GM10266 (cell line): ENCODE measurements around the gene RUFY4.

Experiments
- DNase-seq: peaks from one replicate; pipeline ENCODE4 v3.0.0; 2012; ENCODE audit errors: extremely low spot score
- TF ChIP-seq, protein P1 (sequence below): IDR thresholded peaks from 2 replicates; pipeline ENCODE4 v1.5.1; 2012; ENCODE audit warnings: mild to moderate bottlenecking, low read depth; ENCODE audit not compliant: control insufficient read depth, insufficient read depth; ENCODE audit errors: missing control alignments

The RUFY4 gene

DNA sequence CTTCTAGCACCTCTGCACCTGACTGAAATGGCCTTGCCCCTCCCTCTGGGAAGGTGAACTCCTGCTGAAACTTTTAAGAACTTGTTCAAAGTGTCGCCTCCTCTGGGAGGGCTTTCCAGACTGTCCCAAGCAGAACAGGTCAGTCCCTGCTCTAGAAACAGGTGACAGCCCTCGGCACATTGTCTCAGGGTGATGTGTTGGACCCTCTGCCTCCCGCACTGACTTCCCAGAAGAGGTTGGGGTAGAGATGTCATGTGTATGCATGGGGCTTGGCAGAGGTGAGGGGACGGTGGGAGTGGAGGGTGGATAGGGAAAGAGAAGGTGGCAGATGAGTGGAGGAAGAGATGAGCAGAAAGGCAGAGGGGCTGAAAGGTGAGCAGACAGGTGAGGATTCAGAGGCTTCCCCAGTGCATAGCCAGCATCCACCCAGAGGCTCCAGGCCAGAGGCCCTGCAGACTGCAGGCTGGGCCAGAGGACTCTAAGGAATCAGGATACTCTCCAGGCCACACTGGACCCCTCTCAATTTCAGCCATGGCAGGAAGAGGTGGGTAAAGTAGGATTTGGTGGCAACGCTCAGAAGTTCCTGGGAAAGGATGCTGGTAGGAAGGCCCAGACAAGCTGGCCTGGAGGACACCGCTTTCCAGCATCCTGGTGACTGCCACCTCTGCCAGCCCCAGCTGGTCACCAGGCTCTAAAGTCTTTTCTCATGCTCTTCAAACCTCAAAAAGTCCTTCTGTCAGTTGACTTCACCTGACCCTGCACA lies 41.4 kb upstream of the RUFY4 start:
- TF ChIP-seq, protein P1, sequence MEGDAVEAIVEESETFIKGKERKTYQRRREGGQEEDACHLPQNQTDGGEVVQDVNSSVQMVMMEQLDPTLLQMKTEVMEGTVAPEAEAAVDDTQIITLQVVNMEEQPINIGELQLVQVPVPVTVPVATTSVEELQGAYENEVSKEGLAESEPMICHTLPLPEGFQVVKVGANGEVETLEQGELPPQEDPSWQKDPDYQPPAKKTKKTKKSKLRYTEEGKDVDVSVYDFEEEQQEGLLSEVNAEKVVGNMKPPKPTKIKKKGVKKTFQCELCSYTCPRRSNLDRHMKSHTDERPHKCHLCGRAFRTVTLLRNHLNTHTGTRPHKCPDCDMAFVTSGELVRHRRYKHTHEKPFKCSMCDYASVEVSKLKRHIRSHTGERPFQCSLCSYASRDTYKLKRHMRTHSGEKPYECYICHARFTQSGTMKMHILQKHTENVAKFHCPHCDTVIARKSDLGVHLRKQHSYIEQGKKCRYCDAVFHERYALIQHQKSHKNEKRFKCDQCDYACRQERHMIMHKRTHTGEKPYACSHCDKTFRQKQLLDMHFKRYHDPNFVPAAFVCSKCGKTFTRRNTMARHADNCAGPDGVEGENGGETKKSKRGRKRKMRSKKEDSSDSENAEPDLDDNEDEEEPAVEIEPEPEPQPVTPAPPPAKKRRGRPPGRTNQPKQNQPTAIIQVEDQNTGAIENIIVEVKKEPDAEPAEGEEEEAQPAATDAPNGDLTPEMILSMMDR = no peak
- no peak for DNase-seq

DNA sequence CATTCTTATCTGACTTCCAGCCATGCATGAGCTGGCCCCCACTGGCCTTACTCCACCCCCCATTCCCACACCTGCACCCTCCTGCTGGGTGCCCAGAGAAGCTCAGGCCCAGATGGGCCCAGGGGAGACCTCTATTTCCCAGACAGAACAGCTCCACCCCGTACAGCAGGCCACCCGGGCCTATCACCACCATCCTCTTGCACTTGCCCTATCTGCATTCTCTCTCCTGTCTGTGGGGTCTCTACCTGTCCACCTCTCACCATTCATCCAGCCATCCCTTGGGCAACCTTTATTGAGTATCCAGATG lies 40.9 kb upstream of the RUFY4 start:
- TF ChIP-seq, protein P1 = no peak
- no peak for DNase-seq

DNA sequence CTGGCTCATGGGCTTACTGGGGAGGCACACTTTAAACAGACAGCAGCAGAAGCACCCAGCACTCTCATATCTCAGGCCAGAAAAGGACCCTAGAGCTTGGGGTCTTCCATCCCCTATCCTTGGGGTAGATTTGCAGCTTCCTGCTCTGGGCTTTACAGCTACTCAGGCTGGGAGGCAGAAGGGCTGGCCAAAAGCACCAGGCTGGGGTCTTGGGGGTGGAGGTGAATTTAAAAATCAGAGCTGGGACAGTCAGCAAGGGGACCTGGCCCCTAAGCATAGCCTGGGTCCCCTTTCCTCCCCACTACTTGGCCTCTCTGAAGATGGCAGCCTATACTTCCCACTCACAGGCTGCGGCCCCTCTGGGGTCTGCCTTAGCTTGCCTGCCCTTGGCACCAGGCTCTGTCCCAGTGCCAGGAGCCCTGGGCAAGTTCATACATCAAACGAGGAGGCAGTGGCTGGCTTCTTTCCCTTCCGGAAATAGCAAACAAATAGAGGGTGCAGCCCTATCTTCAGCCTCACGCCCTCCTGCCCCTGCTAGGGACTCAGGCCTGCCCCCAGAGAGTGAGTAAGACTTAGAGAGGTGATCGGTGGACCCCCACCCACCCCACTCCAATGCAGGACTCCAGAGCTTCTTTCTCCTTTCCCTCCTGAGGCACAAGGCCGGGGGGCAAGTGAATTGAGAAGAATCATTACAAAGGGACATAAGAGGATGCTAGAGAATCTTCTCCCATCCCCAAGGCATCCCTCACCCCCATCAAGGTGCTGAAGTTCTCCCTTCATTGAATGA lies 40.3 kb upstream of the RUFY4 start:
- DNase-seq = no peak
- TF ChIP-seq, protein P1 = no peak

DNA sequence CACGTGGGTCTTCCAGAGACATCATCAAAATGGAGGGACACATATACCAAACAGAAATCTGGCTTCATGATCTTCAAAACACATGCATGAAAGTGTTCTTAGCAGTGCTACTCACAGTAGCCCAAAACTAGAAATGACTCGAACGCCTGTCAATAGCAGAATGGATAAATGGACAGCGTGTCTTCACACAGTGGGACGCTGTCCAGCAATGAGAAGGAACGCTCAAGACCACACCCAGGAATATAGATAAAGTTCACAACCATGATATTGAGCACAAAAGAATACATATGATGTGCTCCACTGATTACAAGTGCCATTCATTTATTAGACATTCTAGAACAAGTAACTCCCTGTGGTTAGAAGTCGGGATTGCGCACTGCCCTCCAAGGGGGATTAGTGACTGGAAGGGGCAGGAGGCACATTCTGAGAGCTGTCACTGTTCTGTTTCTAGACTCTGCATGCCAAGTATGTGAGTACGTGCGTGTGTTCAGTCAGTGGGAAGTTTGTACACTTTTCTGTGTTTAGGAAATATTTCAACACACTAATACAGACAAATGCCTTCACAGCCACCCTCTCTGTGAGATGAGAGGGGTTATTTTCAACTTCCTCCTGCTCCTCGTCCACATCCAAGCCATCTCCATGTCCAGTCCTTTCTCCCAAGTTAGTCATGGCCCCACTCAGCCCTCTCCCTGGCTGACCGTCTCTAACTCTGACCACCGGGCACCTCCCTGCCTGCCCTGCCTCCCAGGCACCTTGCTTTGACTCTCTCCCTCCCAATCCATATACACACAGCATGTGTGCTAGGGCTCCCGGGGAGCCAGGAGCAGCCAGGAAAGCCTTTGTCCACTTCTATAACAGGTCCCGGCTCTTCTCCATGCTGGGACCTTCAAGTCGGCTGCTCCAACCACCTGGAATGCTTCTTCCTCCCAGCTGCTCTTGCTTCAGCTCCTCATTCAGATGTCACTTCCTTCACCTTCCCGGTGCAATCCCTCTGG lies 39.4 kb upstream of the RUFY4 start:
- TF ChIP-seq, protein P1 = no peak
- no peak for DNase-seq

DNA sequence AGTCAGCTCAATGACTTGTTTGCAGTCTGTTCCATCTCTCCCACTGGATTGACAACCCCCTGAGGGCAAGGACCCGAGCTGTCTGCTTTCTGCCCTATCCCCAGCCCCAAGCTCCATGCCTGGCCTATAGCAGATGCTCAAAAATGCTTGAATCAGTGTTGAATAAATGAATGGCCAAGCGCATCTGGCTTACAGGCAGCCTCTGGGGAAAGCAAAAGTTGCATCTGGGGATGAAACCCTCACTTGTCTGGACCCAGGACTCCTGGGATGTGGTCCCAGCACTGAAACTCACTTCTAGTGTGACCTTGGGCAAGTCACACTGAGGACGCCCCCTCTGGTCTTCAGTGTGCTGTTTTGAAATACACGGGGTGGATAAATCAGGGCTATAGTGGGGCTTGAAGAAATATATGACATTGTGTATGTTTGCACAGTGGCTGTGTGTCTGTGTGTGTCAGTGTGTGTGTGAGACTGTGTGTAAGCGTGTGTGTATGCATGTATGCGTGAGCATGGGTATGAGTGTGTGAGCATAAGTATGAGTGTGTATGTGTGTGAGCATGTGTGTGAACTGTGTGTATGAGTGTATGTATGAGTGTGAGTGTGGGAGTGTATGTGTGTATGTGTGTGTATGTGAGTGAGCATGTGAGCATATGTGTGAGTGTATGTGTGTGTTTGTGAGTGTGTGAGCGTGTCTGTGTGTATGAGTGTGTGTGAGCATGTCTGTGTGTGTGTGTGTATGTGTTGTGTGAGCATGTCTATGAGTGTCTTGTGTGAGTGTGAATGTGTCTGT lies 38.5 kb upstream of the RUFY4 start:
- DNase-seq = no peak
- TF ChIP-seq, protein P1 = no peak

DNA sequence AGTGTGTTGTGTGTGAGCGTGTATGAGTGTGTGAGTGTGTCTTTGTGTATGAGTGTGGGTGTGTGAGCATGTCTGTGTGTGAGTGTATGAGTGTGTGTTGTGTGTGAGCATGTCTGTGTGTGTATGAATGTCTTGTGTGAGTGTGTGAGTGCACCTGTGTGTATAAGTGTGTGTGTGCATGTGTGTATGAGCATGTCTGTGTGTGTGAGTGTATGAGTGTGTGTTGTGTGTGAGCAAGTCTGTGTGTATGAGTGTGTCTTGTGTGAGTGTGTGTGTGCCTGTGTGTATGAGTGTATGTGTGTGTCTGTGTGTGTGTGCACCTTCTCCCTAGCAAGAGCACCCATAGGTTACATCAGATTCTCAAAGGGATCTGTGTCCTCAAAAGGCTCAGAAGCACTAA lies 37.8 kb upstream of the RUFY4 start:
- DNase-seq = no peak
- TF ChIP-seq, protein P1 = no peak
